CD4-positive, CD25-positive, alpha-beta regulatory T cell (primary cell): ENCODE measurements around the gene TECPR2. TPM values are rescaled to one million over a fixed set of nuclear protein-coding genes. Genes with fewer than 3 reads are reported as not detected.
"Not testable (repeated sequence)": the region's sequence is repeated elsewhere in the genome, so short reads cannot be mapped to it uniquely, and the experiment has no call there.

Experiments used
- ATAC-seq, 2 donors: fragments of 150-1000 bp; cut with Tn5 transposase; one replicate each; pipeline ENCODE4 v1.10.0; 2021; ENCODE audit warnings: low read depth in 2 of 2, moderate number of reproducible peaks in 2 of 2, moderate library complexity in 1 of 2
- DNase-seq, 3 donors: peaks; one replicate each; pipeline versions ENCODE4 v3.0.0 to v3.0.0-alpha.2; 2012 to 2022; ENCODE audit warnings: mixed read lengths in 1 of 3
- H3K27ac ChIP-seq: one replicate; pipeline ENCODE4 v1.7.0; 2013; ENCODE audit warnings: mild to moderate bottlenecking, low read length; ENCODE audit not compliant: insufficient read depth, poor library complexity, severe bottlenecking
- H3K27me3 ChIP-seq: one replicate; pipeline ENCODE4 v1.7.0; 2013; ENCODE audit warnings: low read length; ENCODE audit not compliant: control insufficient read depth, insufficient read depth
- H3K36me3 ChIP-seq: one replicate; pipeline ENCODE4 v1.7.0; 2013; ENCODE audit warnings: mild to moderate bottlenecking, low read length, moderate library complexity; ENCODE audit not compliant: control insufficient read depth, insufficient read depth
- H3K4me1 ChIP-seq: 2 replicates; pipeline ENCODE4 v1.7.0; 2013; ENCODE audit warnings: mild to moderate bottlenecking, low read length; ENCODE audit not compliant: insufficient read depth, control insufficient read depth, poor library complexity, severe bottlenecking
- H3K4me3 ChIP-seq: one replicate; pipeline ENCODE4 v1.7.0; 2013; ENCODE audit warnings: low read depth, mild to moderate bottlenecking, low read length, moderate library complexity
- H3K9me3 ChIP-seq, 2 experiments: 1 replicate in 1 of 2; 2 replicates in 1 of 2; pipeline ENCODE4 v1.7.0; 2013; ENCODE audit warnings: low read length in 2 of 2, mild to moderate bottlenecking in 1 of 2, moderate library complexity in 1 of 2; ENCODE audit not compliant: control insufficient read depth in 2 of 2
- H3K27ac Mint-ChIP-seq, 3 donors: one replicate each; pipeline ENCODE4 v1.8.0; 2020 to 2022; ENCODE audit warnings: mild to moderate bottlenecking in 3 of 3, mixed read lengths in 3 of 3, moderate library complexity in 2 of 3
- H3K27me3 Mint-ChIP-seq: one replicate; pipeline ENCODE4 v1.8.0; 2022; ENCODE audit warnings: mild to moderate bottlenecking, mixed read lengths
- H3K36me3 Mint-ChIP-seq: one replicate; pipeline ENCODE4 v1.8.0; 2020; ENCODE audit warnings: mixed read lengths
- H3K4me1 Mint-ChIP-seq, 4 donors: one replicate each; pipeline ENCODE4 v1.8.0; 2020 to 2022; ENCODE audit warnings: mixed read lengths in 4 of 4, mild to moderate bottlenecking in 1 of 4
- H3K4me3 Mint-ChIP-seq, 4 donors: one replicate each; pipeline ENCODE4 v1.8.0; 2020 to 2022; ENCODE audit warnings: mild to moderate bottlenecking in 4 of 4, mixed read lengths in 4 of 4, moderate library complexity in 3 of 4
- H3K9me3 Mint-ChIP-seq, 7 donors: one replicate each; pipeline ENCODE4 v1.8.0; 2020 to 2022; ENCODE audit warnings: mixed read lengths in 7 of 7, mild to moderate bottlenecking in 3 of 7, moderate library complexity in 2 of 7
- polyA plus RNA-seq, 4 donors: library from polyadenylated mRNA; unstranded; fragments of 300-500 nt; fragmentation: Illumina TruSeq; gene quantifications; one replicate each; pipeline ENCODE4 v1.2.3, GENCODE V29; 2021
- total RNA-seq: library from RNA; stranded (reverse); gene quantifications from one replicate; pipeline ENCODE4 v1.2.3, GENCODE V29; 2022

TECPR2 gene
- total and polyA plus RNA-seq, 5 donors from 2014 or later = 2.4 to 12.7 (median 2.9) TPM

GRCh38 chr14:102544046-102544746 is 181.5 kb downstream of the TECPR2 start:
- Mint-ChIP-seq H3K9me3 (peaks cover 0 to 4% (median 0%) of the 10 kb centered on the region in 7 donors), H3K4me3 (no peak overlapping the region), H3K4me1 (peaks cover 0 to 3% (median 0%) of the 10 kb centered on the region in 4 donors), H3K27me3 (peaks cover 46% of the 10 kb centered on the region), H3K27ac (no peak overlapping the region), H3K36me3 (no peaks in the 10 kb centered on the region)
- no peaks in the 10 kb centered on the region for H3K27me3 ChIP-seq
- no peaks in the 10 kb centered on the region for H3K36me3 ChIP-seq
- H3K4me3 ChIP-seq = no peak overlapping the region
- ATAC-seq (no peak), DNase-seq (no peak)
- H3K9me3 ChIP-seq = no peaks in the 10 kb centered on the region
- peaks cover 13% of the 10 kb centered on the region for H3K4me1 ChIP-seq
- H3K27ac ChIP-seq = no peak overlapping the region

GRCh38 chr14:102544747-102545460 is 182.2 kb downstream of the TECPR2 start:
- Mint-ChIP-seq H3K27ac (peak overlapping the region in 1 of 3 donors; percentile 26), H3K4me1 (peaks cover 0 to 3% (median 0%) of the 10 kb centered on the region in 4 donors), H3K4me3 (peak overlapping the region in 2 of 4 donors; percentile 38 to 50)

GRCh38 chr14:102545461-102546265 is 182.9 kb downstream of the TECPR2 start:
- DNase-seq = no peak
- Histone ChIP-seq H3K4me3 (no peak overlapping the region), H3K27me3 (no peaks in the 10 kb centered on the region), H3K4me1 (peaks cover 13% of the 10 kb centered on the region), H3K9me3 (no peaks in the 10 kb centered on the region), H3K36me3 (no peaks in the 10 kb centered on the region), H3K27ac (no peak overlapping the region)
- Mint-ChIP-seq H3K27me3 (peaks cover 53% of the 10 kb centered on the region), H3K4me3 (peak overlapping the region in 2 of 4 donors; percentile 47 to 50), H3K9me3 (peaks cover 0 to 4% (median 0%) of the 10 kb centered on the region in 7 donors), H3K27ac (peak overlapping the region in 1 of 3 donors; percentile 26), H3K4me1 (peaks cover 0 to 3% (median 0%) of the 10 kb centered on the region in 4 donors), H3K36me3 (no peaks in the 10 kb centered on the region)
- no peak for ATAC-seq

More at GRCh38 chr14:102544747-102545460, 182.2 kb downstream of the TECPR2 start:
- H3K9me3 ChIP-seq = no peaks in the 10 kb centered on the region
- Mint-ChIP-seq H3K9me3 (peaks cover 0 to 4% (median 0%) of the 10 kb centered on the region in 7 donors), H3K27me3 (peaks cover 48% of the 10 kb centered on the region), H3K36me3 (no peaks in the 10 kb centered on the region)
- no peak overlapping the region for H3K27ac ChIP-seq
- H3K4me1 ChIP-seq = peaks cover 13% of the 10 kb centered on the region
- H3K4me3 ChIP-seq = no peak overlapping the region
- H3K36me3 ChIP-seq = no peaks in the 10 kb centered on the region
- ATAC-seq (peak; percentile 32 to 56), DNase-seq (peak in 2 of 3 donors; percentile 15 to 72)
- H3K27me3 ChIP-seq = no peaks in the 10 kb centered on the region

- DNase-seq (no peak), ATAC-seq (no peak)
- no peaks in the 10 kb centered on the region for H3K36me3 Mint-ChIP-seq
- Histone ChIP-seq H3K4me1 (peaks cover 13% of the 10 kb centered on the region), H3K9me3 (no peaks in the 10 kb centered on the region), H3K36me3 (no peaks in the 10 kb centered on the region), H3K27ac (no peak overlapping the region), H3K4me3 (no peak overlapping the region), H3K27me3 (no peaks in the 10 kb centered on the region)
- H3K27ac Mint-ChIP-seq = peak overlapping the region in 2 of 3 donors; percentile 53 to 64
- H3K9me3 Mint-ChIP-seq = peaks cover 0 to 5% (median 0%) of the 10 kb centered on the region in 7 donors
- H3K27me3 Mint-ChIP-seq = peaks cover 53% of the 10 kb centered on the region
- H3K4me3 Mint-ChIP-seq = peak overlapping the region in 2 of 4 donors; percentile 18 to 35
- peaks cover 0 to 3% (median 0%) of the 10 kb centered on the region in 4 donors for H3K4me1 Mint-ChIP-seq
Measured at GRCh38 chr14:102548616-102549240, 186.0 kb downstream of the TECPR2 start.

GRCh38 chr14:102550927-102551401 is 188.2 kb downstream of the TECPR2 start:
- not testable (repeated sequence) for H3K4me1 Mint-ChIP-seq, H3K27me3 ChIP-seq, ATAC-seq, H3K4me3 ChIP-seq, H3K27ac ChIP-seq, H3K9me3 Mint-ChIP-seq, H3K36me3 Mint-ChIP-seq, DNase-seq, H3K9me3 ChIP-seq, H3K4me3 Mint-ChIP-seq, H3K27ac Mint-ChIP-seq, H3K4me1 ChIP-seq, H3K36me3 ChIP-seq
- peaks cover 38% of the 10 kb centered on the region for H3K27me3 Mint-ChIP-seq

Other genes starting within 250 kb of the TECPR2 start
- gene WDR20, start 223.0 kb upstream of the TECPR2 start, total RNA-seq = 66.7 TPM
- gene WDR20, start 223.0 kb upstream of the TECPR2 start, polyA plus RNA-seq = 10 to 100 TPM; 13.0 to 19.8 (median 18.0) TPM
- 1.0 TPM for gene MOK, start 57.8 kb upstream of the TECPR2 start, total RNA-seq
- 1 to 10 TPM in 1 of 4 donors, under 1 TPM in 2, not detected in 1; 0.73 to 1.4 (median 0.89) TPM for gene MOK, start 57.8 kb upstream of the TECPR2 start, polyA plus RNA-seq
- 15.3 TPM for gene ZNF839, start 43.2 kb upstream of the TECPR2 start, total RNA-seq
- 1 to 10 TPM; 3.1 to 7.8 (median 4.2) TPM for gene ZNF839, start 43.2 kb upstream of the TECPR2 start, polyA plus RNA-seq
- 21.5 TPM for gene CINP, start 51 bp upstream of the TECPR2 start, total RNA-seq
- 10 to 100 TPM; 33.3 to 57.0 (median 42.8) TPM for gene CINP, start 51 bp upstream of the TECPR2 start, polyA plus RNA-seq
- gene ANKRD9, start 146.8 kb downstream of the TECPR2 start, total RNA-seq = 7.1 TPM
- 1 to 10 TPM in 2 of 4 donors, under 1 TPM in 2; 0.69 to 2.3 (median 1.4) TPM for gene ANKRD9, start 146.8 kb downstream of the TECPR2 start, polyA plus RNA-seq
- 28.1 TPM for gene RCOR1, start 229.7 kb downstream of the TECPR2 start, total RNA-seq
- 1 to 10 TPM in 1 of 4 donors, under 1 TPM in 3; 0.40 to 1.2 (median 0.48) TPM for gene RCOR1, start 229.7 kb downstream of the TECPR2 start, polyA plus RNA-seq